Vagina (tissue), 2 donors: ENCODE results near the gene DDR1. TPM values are rescaled to one million over a fixed set of nuclear protein-coding genes. Genes with fewer than 3 reads are reported as not detected.
A peak's percentile ranks its signal among the peaks of the same experiment; 100 is the strongest.

Source experiments
- DNase-seq, 2 donors: peaks; one replicate each; pipeline ENCODE4 v3.0.0-alpha.2; 2017; ENCODE audit errors: extremely low spot score in 2 of 2
- H3K27ac ChIP-seq: fragments of 200-600 bp; sonication (generic); one replicate; pipeline ENCODE4 v1.5.1; 2019
- H3K27me3 ChIP-seq: fragments of 200-600 bp; sonication (generic); one replicate; pipeline ENCODE4 v1.5.1; 2019
- H3K36me3 ChIP-seq, 2 donors: fragments of 200-600 bp; sonication (generic); one replicate each; pipeline ENCODE4 v1.5.1; 2017 to 2019
- H3K4me1 ChIP-seq: fragments of 200-600 bp; sonication (generic); one replicate; pipeline ENCODE4 v1.5.1; 2019
- H3K4me3 ChIP-seq, 2 donors: fragments of 200-600 bp; sonication (generic); 1 replicate in 1 of 2; 2 replicates in 1 of 2; pipeline ENCODE4 v1.5.1; 2016 to 2019
- H3K9me3 ChIP-seq: fragments of 200-600 bp; sonication (generic); one replicate; pipeline ENCODE4 v1.5.1; 2019
- POLR2A ChIP-seq, 2 donors: fragments of 450-650 bp; IDR thresholded peaks; one replicate each; pipeline ENCODE4 v1.6.1; 2017; ENCODE audit warnings: antibody characterized with exemption in 2 of 2, mild to moderate bottlenecking in 2 of 2, moderate library complexity in 2 of 2
- POLR2AphosphoS5 ChIP-seq, 2 donors: sonication (generic); formaldehyde crosslinking; IDR thresholded peaks; one replicate each; pipeline ENCODE4 v1.9.0; 2017; ENCODE audit warnings: antibody characterized with exemption in 2 of 2, mild to moderate bottlenecking in 2 of 2, low read depth in 1 of 2; ENCODE audit not compliant: insufficient read depth in 1 of 2
- intact Hi-C: fragments of 100-400 bp; cut with DNase I; formaldehyde crosslinking; loops from one replicate; pipeline ENCODE4 v1.15.1; 2023
- total RNA-seq: library from RNA; depleted of rRNA; stranded (reverse); fragments of >200 nt; gene quantifications from one replicate; pipeline ENCODE4 v1.2.3, GENCODE V29; 2016
- TF ChIP-seq, protein P1 (sequence below), 3 experiments: fragments of 450-650 bp in 2 of 3; fragments of 200-600 bp in 1 of 3; sonication (generic) in 1 of 3; IDR thresholded peaks; one replicate each; pipeline ENCODE4 v1.5.1; 2017 to 2019; ENCODE audit warnings: antibody characterized with exemption in 3 of 3, mild to moderate bottlenecking in 2 of 3, moderate library complexity in 2 of 3

The DDR1 gene
- total RNA-seq, 1 donor from 2014 or later = 71.5 TPM

DNA sequence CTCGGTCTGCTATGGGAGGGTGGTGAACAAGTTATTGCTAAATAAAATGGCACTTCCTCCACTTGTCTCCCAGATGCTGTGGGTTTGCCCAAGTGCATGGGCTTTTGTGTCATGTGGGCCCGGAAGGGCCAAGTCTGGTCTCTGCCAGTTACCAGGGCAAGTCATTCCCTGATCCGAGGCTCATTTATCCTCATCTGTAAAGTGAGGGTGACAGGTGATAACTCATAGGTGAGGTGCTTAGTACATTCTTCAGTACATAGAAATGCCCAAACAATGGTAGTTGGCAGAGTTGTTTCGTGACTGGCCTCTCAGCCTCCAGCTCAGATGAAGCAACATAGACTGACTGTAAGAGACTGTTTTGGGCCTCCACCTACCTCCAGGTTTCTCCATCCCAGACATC, 54.4 kb downstream of the DDR1 start:
- TF ChIP-seq POLR2AphosphoS5 (IDR thresholded peaks at IDR 0.05; ENCODE audit: insufficient read depth in 1 of 2, low read depth in 1 of 2) (peak in 1 of 2 donors; percentile 62), POLR2A (IDR thresholded peaks at IDR 0.05) (no peak)
- TF ChIP-seq, protein P1, sequence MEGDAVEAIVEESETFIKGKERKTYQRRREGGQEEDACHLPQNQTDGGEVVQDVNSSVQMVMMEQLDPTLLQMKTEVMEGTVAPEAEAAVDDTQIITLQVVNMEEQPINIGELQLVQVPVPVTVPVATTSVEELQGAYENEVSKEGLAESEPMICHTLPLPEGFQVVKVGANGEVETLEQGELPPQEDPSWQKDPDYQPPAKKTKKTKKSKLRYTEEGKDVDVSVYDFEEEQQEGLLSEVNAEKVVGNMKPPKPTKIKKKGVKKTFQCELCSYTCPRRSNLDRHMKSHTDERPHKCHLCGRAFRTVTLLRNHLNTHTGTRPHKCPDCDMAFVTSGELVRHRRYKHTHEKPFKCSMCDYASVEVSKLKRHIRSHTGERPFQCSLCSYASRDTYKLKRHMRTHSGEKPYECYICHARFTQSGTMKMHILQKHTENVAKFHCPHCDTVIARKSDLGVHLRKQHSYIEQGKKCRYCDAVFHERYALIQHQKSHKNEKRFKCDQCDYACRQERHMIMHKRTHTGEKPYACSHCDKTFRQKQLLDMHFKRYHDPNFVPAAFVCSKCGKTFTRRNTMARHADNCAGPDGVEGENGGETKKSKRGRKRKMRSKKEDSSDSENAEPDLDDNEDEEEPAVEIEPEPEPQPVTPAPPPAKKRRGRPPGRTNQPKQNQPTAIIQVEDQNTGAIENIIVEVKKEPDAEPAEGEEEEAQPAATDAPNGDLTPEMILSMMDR (IDR thresholded peaks at IDR 0.05) = no peak
- Histone ChIP-seq H3K27ac (no peak overlapping the region), H3K9me3 (no peaks in the 10 kb centered on the region), H3K4me1 (peaks cover 20% of the 10 kb centered on the region), H3K4me3 (no peak overlapping the region), H3K27me3 (no peaks in the 10 kb centered on the region), H3K36me3 (no peaks in the 10 kb centered on the region)
- no peak for DNase-seq
- intact Hi-C loops = no loop called here

- Histone ChIP-seq H3K9me3 (no peaks in the 10 kb centered on the region), H3K4me1 (peaks cover 20% of the 10 kb centered on the region), H3K36me3 (no peaks in the 10 kb centered on the region), H3K4me3 (no peak overlapping the region), H3K27me3 (no peaks in the 10 kb centered on the region), H3K27ac (no peak overlapping the region)
- intact Hi-C loops = no loop called here
- TF ChIP-seq, protein P1 (IDR thresholded peaks at IDR 0.05) = no peak
- TF ChIP-seq POLR2AphosphoS5 (IDR thresholded peaks at IDR 0.05; ENCODE audit: insufficient read depth in 1 of 2, low read depth in 1 of 2) (no peak), POLR2A (IDR thresholded peaks at IDR 0.05) (no peak)
- DNase-seq = no peak
These were observed 55.2 kb downstream of the DDR1 start for GRCh38 chr6:30939473-30939872.

GRCh38 chr6:30940361-30940986, 56.2 kb downstream of the DDR1 start, which contains the start of gene MUCL3:
Gene MUCL3, plus strand, starts transcription at chr6:30940973. Its CDS starts 27 bp downstream, at chr6:30941000.
- DNase-seq = no peak
- no peak within 1 kb of the TSS for H3K27ac ChIP-seq
- H3K27me3 ChIP-seq = no peaks in the 10 kb centered on the region
- intact Hi-C loops = no loop called here
- H3K9me3 ChIP-seq = no peaks in the 10 kb centered on the region
- no peak for TF ChIP-seq POLR2AphosphoS5 (IDR thresholded peaks at IDR 0.05; ENCODE audit: insufficient read depth in 1 of 2, low read depth in 1 of 2)
- TF ChIP-seq, protein P1 (IDR thresholded peaks at IDR 0.05) = no peak
- TF ChIP-seq POLR2A (IDR thresholded peaks at IDR 0.05) = no peak
- H3K36me3 ChIP-seq = no peaks in the 10 kb centered on the region
- H3K4me3 ChIP-seq = no peak within 1 kb of the TSS
- peaks cover 20% of the 10 kb centered on the region for H3K4me1 ChIP-seq

GRCh38 chr6:30942338-30943060, 58.2 kb downstream of the DDR1 start:
- Histone ChIP-seq H3K4me1 (peaks cover 20% of the 10 kb centered on the region), H3K27ac (no peak overlapping the region), H3K27me3 (no peaks in the 10 kb centered on the region), H3K36me3 (no peaks in the 10 kb centered on the region), H3K4me3 (no peak overlapping the region), H3K9me3 (no peaks in the 10 kb centered on the region)
- intact Hi-C loops = no loop called here
- TF ChIP-seq POLR2AphosphoS5 (IDR thresholded peaks at IDR 0.05; ENCODE audit: insufficient read depth in 1 of 2, low read depth in 1 of 2) = no peak
- no peak for TF ChIP-seq POLR2A (IDR thresholded peaks at IDR 0.05)
- TF ChIP-seq, protein P1 (IDR thresholded peaks at IDR 0.05) = no peak
- DNase-seq = no peak

GRCh38 chr6:30944051-30944450, 59.7 kb downstream of the DDR1 start:
- Histone ChIP-seq H3K9me3 (no peaks in the 10 kb centered on the region), H3K36me3 (no peaks in the 10 kb centered on the region), H3K27me3 (no peaks in the 10 kb centered on the region), H3K4me3 (no peak overlapping the region), H3K27ac (no peak overlapping the region), H3K4me1 (peaks cover 9% of the 10 kb centered on the region)
- TF ChIP-seq POLR2A (IDR thresholded peaks at IDR 0.05) (no peak), POLR2AphosphoS5 (IDR thresholded peaks at IDR 0.05; ENCODE audit: insufficient read depth in 1 of 2, low read depth in 1 of 2) (no peak)
- TF ChIP-seq, protein P1 (IDR thresholded peaks at IDR 0.05) = no peak
- DNase-seq = no peak
- intact Hi-C loops = no loop called here
